OCI-LY7 (cell line): ENCODE results near the gene TECR.

Experiments used
- EZH2phosphoT487 ChIP-seq: fragments of 200-600 bp; sonication (generic); IDR thresholded peaks from 2 replicates; pipeline ENCODE4 v1.6.1; 2018; ENCODE audit warnings: low read depth, borderline replicate concordance, mild to moderate bottlenecking, mixed run types, antibody characterized with exemption, low read length, moderate library complexity, mixed read lengths
- TF ChIP-seq, protein P1 (sequence below): fragments of 200-600 bp; sonication (generic); conservative IDR thresholded peaks from 2 replicates; pipeline ENCODE4 v1.5.1; 2014; ENCODE audit warnings: mild to moderate bottlenecking, antibody characterized with exemption, low read length, moderate library complexity, mixed read lengths

DNA sequence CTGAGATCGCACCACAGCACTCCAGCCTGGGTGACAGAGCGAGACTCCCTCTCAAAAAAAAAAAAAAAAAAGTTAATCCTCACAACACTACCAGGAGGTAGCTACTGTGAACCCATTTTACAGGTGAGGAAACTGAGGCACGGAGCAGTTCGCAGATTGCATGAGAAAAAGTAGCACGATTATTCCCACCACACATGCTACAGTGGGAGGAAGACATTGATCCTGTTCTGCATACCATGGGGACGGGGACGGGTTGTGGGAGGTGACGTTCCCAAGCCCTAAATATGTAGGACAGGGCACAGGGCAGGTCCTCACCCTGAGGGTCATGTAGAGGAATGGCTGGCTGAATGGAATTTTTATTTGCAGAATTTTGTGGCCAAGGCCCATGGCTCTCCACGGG is 77.2 kb downstream of the TECR start:
- TF ChIP-seq, protein P1, sequence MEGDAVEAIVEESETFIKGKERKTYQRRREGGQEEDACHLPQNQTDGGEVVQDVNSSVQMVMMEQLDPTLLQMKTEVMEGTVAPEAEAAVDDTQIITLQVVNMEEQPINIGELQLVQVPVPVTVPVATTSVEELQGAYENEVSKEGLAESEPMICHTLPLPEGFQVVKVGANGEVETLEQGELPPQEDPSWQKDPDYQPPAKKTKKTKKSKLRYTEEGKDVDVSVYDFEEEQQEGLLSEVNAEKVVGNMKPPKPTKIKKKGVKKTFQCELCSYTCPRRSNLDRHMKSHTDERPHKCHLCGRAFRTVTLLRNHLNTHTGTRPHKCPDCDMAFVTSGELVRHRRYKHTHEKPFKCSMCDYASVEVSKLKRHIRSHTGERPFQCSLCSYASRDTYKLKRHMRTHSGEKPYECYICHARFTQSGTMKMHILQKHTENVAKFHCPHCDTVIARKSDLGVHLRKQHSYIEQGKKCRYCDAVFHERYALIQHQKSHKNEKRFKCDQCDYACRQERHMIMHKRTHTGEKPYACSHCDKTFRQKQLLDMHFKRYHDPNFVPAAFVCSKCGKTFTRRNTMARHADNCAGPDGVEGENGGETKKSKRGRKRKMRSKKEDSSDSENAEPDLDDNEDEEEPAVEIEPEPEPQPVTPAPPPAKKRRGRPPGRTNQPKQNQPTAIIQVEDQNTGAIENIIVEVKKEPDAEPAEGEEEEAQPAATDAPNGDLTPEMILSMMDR = no peak
- TF ChIP-seq EZH2phosphoT487 = no peak
